Measurements from ENCODE around the gene STK11.
"Not testable (repeated sequence)": the region's sequence is repeated elsewhere in the genome, so short reads cannot be mapped to it uniquely, and the experiment has no call there.

Gene STK11

GRCh38 chr19:1208830-1209229 lies 3.3 kb downstream of the STK11 start:
- in situ Hi-C loops (cut with HindIII; ENCODE audit: low sequenced_read_pairs), result not testable (repeated sequence)

- in situ Hi-C loops (cut with HindIII; ENCODE audit: low sequenced_read_pairs), result no loop called here
Measured at GRCh38 chr19:1210227-1210538, 4.6 kb downstream of the STK11 start.

- in situ Hi-C loops (cut with HindIII; ENCODE audit: low sequenced_read_pairs), result no loop called here
Measured at GRCh38 chr19:1211494-1212234, 6.1 kb downstream of the STK11 start.

GRCh38 chr19:1213391-1214286 lies 8.1 kb downstream of the STK11 start:
- in situ Hi-C loops (cut with HindIII; ENCODE audit: low sequenced_read_pairs), result no loop called here

GRCh38 chr19:1214299-1214861 lies 8.8 kb downstream of the STK11 start:
- in situ Hi-C loops (cut with HindIII; ENCODE audit: low sequenced_read_pairs), result no loop called here

- in situ Hi-C loops (cut with HindIII; ENCODE audit: low sequenced_read_pairs), result no loop called here
Measured at GRCh38 chr19:1214862-1215731, 9.5 kb downstream of the STK11 start.

GRCh38 chr19:1216756-1217155 lies 11.2 kb downstream of the STK11 start:
- in situ Hi-C loops (cut with HindIII; ENCODE audit: low sequenced_read_pairs), result no loop called here

GRCh38 chr19:1217366-1217765 lies 11.8 kb downstream of the STK11 start:
- in situ Hi-C loops (cut with HindIII; ENCODE audit: low sequenced_read_pairs), result no loop called here

- in situ Hi-C loops (cut with HindIII; ENCODE audit: low sequenced_read_pairs), result no loop called here
Measured at GRCh38 chr19:1218751-1219567, 13.4 kb downstream of the STK11 start.

GRCh38 chr19:1219786-1220476 lies 14.4 kb downstream of the STK11 start:
- in situ Hi-C loops (cut with HindIII; ENCODE audit: low sequenced_read_pairs), result no loop called here

GRCh38 chr19:1220477-1220930 lies 14.9 kb downstream of the STK11 start:
- in situ Hi-C loops (cut with HindIII; ENCODE audit: low sequenced_read_pairs), result no loop called here

- in situ Hi-C loops (cut with HindIII; ENCODE audit: low sequenced_read_pairs), result no loop called here
Measured at GRCh38 chr19:1220976-1221903, 15.7 kb downstream of the STK11 start.

GRCh38 chr19:1221904-1222255 lies 16.3 kb downstream of the STK11 start:
- in situ Hi-C loops (cut with HindIII; ENCODE audit: low sequenced_read_pairs), result no loop called here

GRCh38 chr19:1222394-1222793 lies 16.8 kb downstream of the STK11 start:
- in situ Hi-C loops (cut with HindIII; ENCODE audit: low sequenced_read_pairs), result no loop called here

- in situ Hi-C loops (cut with HindIII; ENCODE audit: low sequenced_read_pairs), result no loop called here
Measured at GRCh38 chr19:1223018-1223855, 17.7 kb downstream of the STK11 start.

GRCh38 chr19:1224047-1224825 lies 18.7 kb downstream of the STK11 start:
- in situ Hi-C loops (cut with HindIII; ENCODE audit: low sequenced_read_pairs), result no loop called here

- in situ Hi-C loops (cut with HindIII; ENCODE audit: low sequenced_read_pairs), result no loop called here
Measured at GRCh38 chr19:1224847-1225246, 19.3 kb downstream of the STK11 start.
